SK-N-SH (cell line): ENCODE data around the gene MRGPRG. TPM values are rescaled to one million over a fixed set of nuclear protein-coding genes. Genes with fewer than 3 reads are reported as not detected.

Source experiments
- CTCF ChIA-PET: fragments of 300-600, 350-600 bp; formaldehyde crosslinking; extraction: SDS; loops from one replicate; lab custom pipeline; 2021; lab: Yijun Ruan, JAX
- POLR2A ChIA-PET: fragments of 350-600 bp; sonication (Branson Sonifier 250); formaldehyde crosslinking; extraction: SDS; loops from one replicate; lab custom pipeline; 2020; ENCODE audit warnings: antibody characterized with exemption, inconsistent platforms; lab: Yijun Ruan, JAX
- DNase-seq: peaks from one replicate; pipeline ENCODE4 v3.0.0; 2012
- H2AFZ ChIP-seq: fragments of 200-600 bp; sonication (generic); 2 replicates; pipeline ENCODE4 v1.8.1; 2016; ENCODE audit warnings: antibody characterized with exemption, mild to moderate bottlenecking, low read depth
- H3F3A ChIP-seq: fragments of 200-600 bp; sonication (generic); replicated peaks from 2 replicates; pipeline ENCODE3; 2016; ENCODE audit warnings: antibody characterized with exemption, mild to moderate bottlenecking; ENCODE audit not compliant: insufficient read depth
- H3K27ac ChIP-seq, 2 experiments: fragments of 200-500 bp in 1 of 2; fragments of 200-600 bp in 1 of 2; sonication (Bioruptor generic) in 1 of 2; sonication (generic), shearing (Covaris generic) in 1 of 2; 2 replicates each; pipeline versions ENCODE4 v1.5.1 to v1.6.1; 2014 to 2016; ENCODE audit warnings: low read depth in 2 of 2, inconsistent platforms in 1 of 2, low read length in 1 of 2, mild to moderate bottlenecking in 1 of 2, mixed read lengths in 1 of 2
- H3K27me3 ChIP-seq: fragments of 200-600 bp; sonication (generic), shearing (Covaris generic); 2 replicates; pipeline ENCODE4 v1.6.1; 2016; ENCODE audit warnings: mixed run types; ENCODE audit not compliant: insufficient read depth
- H3K36me3 ChIP-seq, 2 experiments: fragments of 200-500 bp in 1 of 2; fragments of 200-600 bp in 1 of 2; sonication (Bioruptor generic) in 1 of 2; sonication (generic) in 1 of 2; replicated peaks in 1 of 2; 2 replicates each; pipeline versions ENCODE3 to v1.5.1; 2014 to 2016; ENCODE audit warnings: low read length in 1 of 2, mild to moderate bottlenecking in 1 of 2; ENCODE audit not compliant: insufficient read depth in 2 of 2, control insufficient read depth in 1 of 2
- H3K4me1 ChIP-seq, 2 experiments: fragments of 200-500 bp in 1 of 2; fragments of 200-600 bp in 1 of 2; sonication (Bioruptor generic) in 1 of 2; sonication (generic), shearing (Covaris generic) in 1 of 2; 2 replicates each; pipeline versions ENCODE4 v1.5.1 to v1.6.1; 2014 to 2016; ENCODE audit warnings: low read depth in 1 of 2, low read length in 1 of 2, mixed run types in 1 of 2; ENCODE audit not compliant: insufficient read depth in 2 of 2, control insufficient read depth in 1 of 2
- H3K4me2 ChIP-seq: fragments of 200-600 bp; sonication (generic), shearing (Covaris generic); 2 replicates; pipeline ENCODE4 v1.6.1; 2017; ENCODE audit warnings: mixed run types
- H3K4me3 ChIP-seq, 2 experiments: fragments of 200-500 bp in 1 of 2; fragments of 200-600 bp in 1 of 2; sonication (Bioruptor generic) in 1 of 2; sonication (generic), shearing (Covaris generic) in 1 of 2; 2 replicates each; pipeline versions ENCODE4 v1.5.1 to v1.8.1; 2014 to 2016; ENCODE audit warnings: low read depth in 2 of 2, inconsistent platforms in 1 of 2, low read length in 1 of 2, mild to moderate bottlenecking in 1 of 2, mixed read lengths in 1 of 2, moderate library complexity in 1 of 2
- H3K79me2 ChIP-seq: fragments of 200-600 bp; sonication (generic); 2 replicates; pipeline ENCODE4 v1.8.1; 2017; ENCODE audit warnings: mild to moderate bottlenecking; ENCODE audit not compliant: insufficient read depth
- H3K9ac ChIP-seq: fragments of 200-600 bp; sonication (generic); 2 replicates; pipeline ENCODE4 v1.6.1; 2017; ENCODE audit warnings: mixed run types
- H3K9me2 ChIP-seq: fragments of 200-600 bp; sonication (generic); 2 replicates; pipeline ENCODE4 v1.6.1; 2017; ENCODE audit warnings: mixed run types
- H3K9me3 ChIP-seq: fragments of 200-600 bp; sonication (generic); 2 replicates; pipeline ENCODE4 v1.6.1; 2017; ENCODE audit warnings: mixed run types, mild to moderate bottlenecking, moderate library complexity
- H4K20me1 ChIP-seq: fragments of 200-600 bp; sonication (generic); 2 replicates; pipeline ENCODE4 v1.6.1; 2017; ENCODE audit warnings: mild to moderate bottlenecking, mixed run types; ENCODE audit not compliant: insufficient read depth
- CHD2 ChIP-seq: fragments of 150-350 bp; IDR thresholded peaks from 2 replicates; pipeline ENCODE4 v1.6.1; 2018; ENCODE audit warnings: low read length; ENCODE audit not compliant: partially characterized antibody
- ELF1 ChIP-seq: IDR thresholded peaks from 2 replicates; pipeline ENCODE4 v1.4.0; 2012
- EP300 ChIP-seq, 2 experiments: IDR thresholded peaks; 2 replicates each; pipeline versions ENCODE4 v1.4.0 to v1.6.1; 2012; ENCODE audit warnings: borderline replicate concordance in 1 of 2, low read depth in 1 of 2, low read length in 1 of 2
- EZH2phosphoT487 ChIP-seq: fragments of 200-600 bp; sonication (generic); IDR thresholded peaks from 2 replicates; pipeline ENCODE4 v1.6.1; 2017; ENCODE audit warnings: low read depth, mixed run types, mild to moderate bottlenecking, antibody characterized with exemption, moderate library complexity, borderline replicate concordance
- FOSL2 ChIP-seq: IDR thresholded peaks from 2 replicates; pipeline ENCODE4 v1.4.0; 2012; ENCODE audit warnings: low read depth, mild to moderate bottlenecking, moderate library complexity, borderline replicate concordance
- FOXJ3 ChIP-seq: sonication (generic); formaldehyde crosslinking; IDR thresholded peaks from 2 replicates; pipeline ENCODE4 v1.5.1; 2020; ENCODE audit warnings: mild to moderate bottlenecking, missing genetic modification reagents
- FOXM1 ChIP-seq: IDR thresholded peaks from 2 replicates; pipeline ENCODE4 v1.4.0; 2012; ENCODE audit warnings: low read depth, mild to moderate bottlenecking
- GATA2 ChIP-seq: sonication (generic); formaldehyde crosslinking; IDR thresholded peaks from 2 replicates; pipeline ENCODE4 v1.5.0; 2020; ENCODE audit warnings: mild to moderate bottlenecking, missing genetic modification reagents
- JUND ChIP-seq: IDR thresholded peaks from 2 replicates; pipeline ENCODE4 v1.4.0; 2012
- MEF2A ChIP-seq: IDR thresholded peaks from 2 replicates; pipeline ENCODE4 v1.4.0; 2012; ENCODE audit warnings: low read depth, borderline replicate concordance
- MXI1 ChIP-seq: IDR thresholded peaks from 2 replicates; pipeline ENCODE4 v1.6.1; 2012; ENCODE audit warnings: mild to moderate bottlenecking, low read depth, low read length, improper control_type of control experiment
- NFIC ChIP-seq: IDR thresholded peaks from 2 replicates; pipeline ENCODE4 v1.4.0; 2012; ENCODE audit warnings: borderline replicate concordance
- NRF1 ChIP-seq: IDR thresholded peaks from 2 replicates; pipeline ENCODE4 v1.6.1; 2012; ENCODE audit warnings: low read depth, mild to moderate bottlenecking, low read length
- POLR2AphosphoS5 ChIP-seq: IDR thresholded peaks from 2 replicates; pipeline ENCODE4 v1.6.1; 2012; ENCODE audit warnings: low read depth, low read length
- SIN3A ChIP-seq: IDR thresholded peaks from 2 replicates; pipeline ENCODE4 v1.6.1; 2012; ENCODE audit warnings: low read depth, mild to moderate bottlenecking, low read length, moderate library complexity, borderline replicate concordance
- TAF1 ChIP-seq: IDR thresholded peaks from 2 replicates; pipeline ENCODE4 v1.6.1; 2012; ENCODE audit warnings: low read depth, mild to moderate bottlenecking, low read length, moderate library complexity, borderline replicate concordance
- TCF12 ChIP-seq: IDR thresholded peaks from 2 replicates; pipeline ENCODE4 v1.4.0; 2012
- TEAD4 ChIP-seq: IDR thresholded peaks from 2 replicates; pipeline ENCODE4 v1.4.0; 2012; ENCODE audit warnings: mild to moderate bottlenecking, borderline replicate concordance; ENCODE audit not compliant: insufficient read depth
- WGBS: methylation state at CpG from one replicate; pipeline ENCODE4 v1.1.6; 2017; ENCODE audit warnings: low lambda C conversion rate; 5-methylcytosine and 5-hydroxymethylcytosine counted together
- polyA plus RNA-seq, 3 experiments: library from polyadenylated mRNA; depleted of rRNA; stranded (reverse); fragments of >200 nt; gene quantifications; 2 replicates each; pipeline ENCODE4 v1.2.3, GENCODE V29; 2012
- TF ChIP-seq, protein P1 (sequence below): IDR thresholded peaks from 2 replicates; pipeline ENCODE4; 2012
- TF ChIP-seq, protein P2 (sequence below): IDR thresholded peaks from 2 replicates; pipeline ENCODE4 v1.4.0; 2012; ENCODE audit warnings: low read depth

Gene MRGPRG
- polyA plus RNA-seq, 1 of the 3 experiments (the other 2 are of a cell fraction): not detected

DNA sequence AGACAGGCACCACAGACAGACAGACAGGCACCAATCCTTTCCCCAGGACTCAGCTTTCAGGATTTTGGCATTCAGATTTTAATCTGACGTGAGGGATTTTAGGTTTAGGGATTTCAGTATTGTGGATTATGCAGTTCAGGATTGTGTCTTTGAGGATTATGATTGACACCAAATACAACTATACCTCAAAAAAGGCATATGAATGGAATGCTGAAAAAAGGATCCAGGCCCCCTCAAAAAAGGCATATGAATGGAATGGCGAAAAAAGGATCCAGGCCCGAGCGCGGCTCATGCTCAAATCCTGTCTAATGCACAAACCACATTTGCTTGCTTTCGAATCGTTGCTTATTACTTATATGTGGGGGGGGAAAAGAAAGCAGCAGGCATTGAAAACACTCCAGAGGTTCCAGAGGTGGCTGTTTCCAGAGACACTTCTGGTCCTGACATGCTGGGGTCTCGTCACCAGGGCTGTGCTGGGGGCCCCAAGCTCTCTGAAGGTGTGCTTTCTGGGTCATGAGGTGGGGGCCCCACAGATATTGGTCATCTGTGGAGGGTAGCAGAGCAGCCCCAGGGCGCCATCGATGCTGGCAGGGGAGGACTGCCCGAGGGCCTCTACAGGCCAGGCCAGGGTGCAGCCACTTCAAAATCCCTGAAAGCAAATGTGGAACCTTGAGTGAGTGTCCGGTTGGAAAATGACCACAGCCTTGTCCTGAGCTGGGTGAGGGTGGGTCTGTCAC lies 36.7 kb downstream of the MRGPRG start:
- no peak overlapping the region for H3K27ac ChIP-seq
- no peak overlapping the region for H3K4me2 ChIP-seq
- H3K4me1 ChIP-seq: no peaks in the 10 kb centered on the region
- no peaks in the 10 kb centered on the region for H3K27me3 ChIP-seq
- no peaks in the 10 kb centered on the region for H3K36me3 ChIP-seq
- 59% methylated on average over 12 of the region's 12 CpGs for WGBS
- no peak overlapping the region for H3K4me3 ChIP-seq
- DNase-seq: no peak
- H4K20me1 ChIP-seq: no peaks in the 10 kb centered on the region
- H2AFZ ChIP-seq: no peak overlapping the region
- H3K79me2 ChIP-seq: no peaks in the 10 kb centered on the region
- no peaks in the 10 kb centered on the region for H3F3A ChIP-seq
- H3K9me3 ChIP-seq: peaks cover 3% of the 10 kb centered on the region; the same call in 1 of the 2 replicates
- ChIA-PET POLR2A (no interaction called here), CTCF (interaction anchor here (1.0 to 1.5 kb wide), 2 partner anchors 53 to 144 kb away, joined by 3 to 5 read pairs; no protein-coding TSS in a partner anchor)
- TF ChIP-seq FOXJ3 (CRISPR knock-in tag): no peak
- no peak for TF ChIP-seq TAF1
- TF ChIP-seq MXI1: no peak
- no peak for TF ChIP-seq TCF12
- no peak for TF ChIP-seq JUND
- no peak for TF ChIP-seq EZH2phosphoT487
- no peak for TF ChIP-seq MEF2A
- TF ChIP-seq GATA2 (CRISPR knock-in tag): no peak
- no peak for TF ChIP-seq FOSL2
- TF ChIP-seq, protein P1, sequence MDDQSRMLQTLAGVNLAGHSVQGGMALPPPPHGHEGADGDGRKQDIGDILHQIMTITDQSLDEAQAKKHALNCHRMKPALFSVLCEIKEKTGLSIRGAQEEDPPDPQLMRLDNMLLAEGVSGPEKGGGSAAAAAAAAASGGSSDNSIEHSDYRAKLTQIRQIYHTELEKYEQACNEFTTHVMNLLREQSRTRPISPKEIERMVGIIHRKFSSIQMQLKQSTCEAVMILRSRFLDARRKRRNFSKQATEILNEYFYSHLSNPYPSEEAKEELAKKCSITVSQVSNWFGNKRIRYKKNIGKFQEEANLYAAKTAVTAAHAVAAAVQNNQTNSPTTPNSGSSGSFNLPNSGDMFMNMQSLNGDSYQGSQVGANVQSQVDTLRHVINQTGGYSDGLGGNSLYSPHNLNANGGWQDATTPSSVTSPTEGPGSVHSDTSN: no peak
- TF ChIP-seq POLR2AphosphoS5: no peak
- TF ChIP-seq, protein P2, sequence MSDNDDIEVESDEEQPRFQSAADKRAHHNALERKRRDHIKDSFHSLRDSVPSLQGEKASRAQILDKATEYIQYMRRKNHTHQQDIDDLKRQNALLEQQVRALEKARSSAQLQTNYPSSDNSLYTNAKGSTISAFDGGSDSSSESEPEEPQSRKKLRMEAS: no peak
- TF ChIP-seq FOXM1: no peak
- TF ChIP-seq NRF1: no peak
- no peak for TF ChIP-seq ELF1
- no peak for TF ChIP-seq EP300 (IDR thresholded peaks at IDR 0.05; ENCODE audit: borderline replicate concordance in 1 of 2, low read depth in 1 of 2, low read length in 1 of 2)
- no peak for TF ChIP-seq TEAD4
- no peak for TF ChIP-seq CHD2
- TF ChIP-seq NFIC: no peak
- TF ChIP-seq SIN3A: no peak
- no peak overlapping the region for H3K9ac ChIP-seq
- no peaks in the 10 kb centered on the region for H3K9me2 ChIP-seq
